Neural cell (in vitro differentiated cells): Measurements from ENCODE around the gene PRKRIP1.

Experiments used
- EP300 ChIP-seq: fragments of 450-650 bp; conservative IDR thresholded peaks from 2 replicates; pipeline ENCODE4 v1.6.1; 2014; ENCODE audit warnings: antibody characterized with exemption, mild to moderate bottlenecking, moderate library complexity; ENCODE audit not compliant: poor library complexity, severe bottlenecking
- EZH2 ChIP-seq: fragments of 200-600, 300-800 bp; shearing (Covaris generic), sonication (generic); IDR thresholded peaks from 2 replicates; pipeline ENCODE4 v1.6.1; 2014; ENCODE audit warnings: antibody characterized with exemption, low read length, borderline replicate concordance, mild to moderate bottlenecking; ENCODE audit not compliant: insufficient read depth, poor library complexity, severe bottlenecking
- MXI1 ChIP-seq: fragments of 450-650 bp; conservative IDR thresholded peaks from 2 replicates; pipeline ENCODE4 v1.6.1; 2014; ENCODE audit warnings: antibody characterized with exemption, mild to moderate bottlenecking; ENCODE audit not compliant: poor library complexity, severe bottlenecking
- POLR2AphosphoS5 ChIP-seq: IDR thresholded peaks from 2 replicates; pipeline ENCODE4 v1.6.1; 2012
- SMC3 ChIP-seq: fragments of 450-650 bp; conservative IDR thresholded peaks from 2 replicates; pipeline ENCODE4 v1.6.1; 2014; ENCODE audit warnings: antibody characterized with exemption, mild to moderate bottlenecking, moderate library complexity; ENCODE audit not compliant: poor library complexity
- TAF1 ChIP-seq: IDR thresholded peaks from 2 replicates; pipeline ENCODE4 v1.6.1; 2012; ENCODE audit warnings: low read depth
- TF ChIP-seq, protein P1 (sequence below): fragments of 450-650 bp; IDR thresholded peaks from 2 replicates; pipeline ENCODE4 v1.5.1; 2014; ENCODE audit warnings: antibody characterized with exemption, mild to moderate bottlenecking, moderate library complexity; ENCODE audit not compliant: poor library complexity, severe bottlenecking

DNA sequence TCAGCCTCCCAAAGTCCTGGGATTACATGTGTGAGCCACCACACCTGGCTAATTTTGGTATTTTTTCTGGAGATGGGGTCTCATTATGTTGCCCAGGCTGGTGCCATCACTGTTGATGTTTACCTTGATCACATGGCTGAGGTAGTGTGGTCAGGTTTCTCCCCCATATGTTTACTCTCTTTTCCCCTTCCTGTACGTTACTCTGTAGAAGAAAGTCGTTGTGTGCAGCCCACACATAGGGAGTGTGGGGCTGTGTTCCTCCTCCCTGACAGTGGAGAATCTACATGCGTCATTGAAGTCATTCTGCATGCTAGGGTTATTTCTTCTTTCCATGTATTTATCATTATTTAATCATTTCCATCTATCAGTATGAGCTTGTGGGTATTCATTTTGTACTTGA, 20.9 kb downstream of the PRKRIP1 start:
- TF ChIP-seq EP300 (no peak), EZH2 (no peak), POLR2AphosphoS5 (no peak), TAF1 (no peak), SMC3 (no peak), MXI1 (no peak)
- TF ChIP-seq, protein P1, sequence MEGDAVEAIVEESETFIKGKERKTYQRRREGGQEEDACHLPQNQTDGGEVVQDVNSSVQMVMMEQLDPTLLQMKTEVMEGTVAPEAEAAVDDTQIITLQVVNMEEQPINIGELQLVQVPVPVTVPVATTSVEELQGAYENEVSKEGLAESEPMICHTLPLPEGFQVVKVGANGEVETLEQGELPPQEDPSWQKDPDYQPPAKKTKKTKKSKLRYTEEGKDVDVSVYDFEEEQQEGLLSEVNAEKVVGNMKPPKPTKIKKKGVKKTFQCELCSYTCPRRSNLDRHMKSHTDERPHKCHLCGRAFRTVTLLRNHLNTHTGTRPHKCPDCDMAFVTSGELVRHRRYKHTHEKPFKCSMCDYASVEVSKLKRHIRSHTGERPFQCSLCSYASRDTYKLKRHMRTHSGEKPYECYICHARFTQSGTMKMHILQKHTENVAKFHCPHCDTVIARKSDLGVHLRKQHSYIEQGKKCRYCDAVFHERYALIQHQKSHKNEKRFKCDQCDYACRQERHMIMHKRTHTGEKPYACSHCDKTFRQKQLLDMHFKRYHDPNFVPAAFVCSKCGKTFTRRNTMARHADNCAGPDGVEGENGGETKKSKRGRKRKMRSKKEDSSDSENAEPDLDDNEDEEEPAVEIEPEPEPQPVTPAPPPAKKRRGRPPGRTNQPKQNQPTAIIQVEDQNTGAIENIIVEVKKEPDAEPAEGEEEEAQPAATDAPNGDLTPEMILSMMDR = no peak
